Stimulated activated CD8-positive, alpha-beta memory T cell treated with anti-CD3 and anti-CD28 coated beads, Interleukin-7, amount 100 ng/mL, for 1 hour (primary cell): ENCODE data around the gene KRT13.

Source experiments
- DNase-seq, 2 donors: peaks; one replicate each; pipeline ENCODE4 v3.0.0-alpha.2; 2020; ENCODE audit warnings: low read depth in 2 of 2

The KRT13 gene

DNA sequence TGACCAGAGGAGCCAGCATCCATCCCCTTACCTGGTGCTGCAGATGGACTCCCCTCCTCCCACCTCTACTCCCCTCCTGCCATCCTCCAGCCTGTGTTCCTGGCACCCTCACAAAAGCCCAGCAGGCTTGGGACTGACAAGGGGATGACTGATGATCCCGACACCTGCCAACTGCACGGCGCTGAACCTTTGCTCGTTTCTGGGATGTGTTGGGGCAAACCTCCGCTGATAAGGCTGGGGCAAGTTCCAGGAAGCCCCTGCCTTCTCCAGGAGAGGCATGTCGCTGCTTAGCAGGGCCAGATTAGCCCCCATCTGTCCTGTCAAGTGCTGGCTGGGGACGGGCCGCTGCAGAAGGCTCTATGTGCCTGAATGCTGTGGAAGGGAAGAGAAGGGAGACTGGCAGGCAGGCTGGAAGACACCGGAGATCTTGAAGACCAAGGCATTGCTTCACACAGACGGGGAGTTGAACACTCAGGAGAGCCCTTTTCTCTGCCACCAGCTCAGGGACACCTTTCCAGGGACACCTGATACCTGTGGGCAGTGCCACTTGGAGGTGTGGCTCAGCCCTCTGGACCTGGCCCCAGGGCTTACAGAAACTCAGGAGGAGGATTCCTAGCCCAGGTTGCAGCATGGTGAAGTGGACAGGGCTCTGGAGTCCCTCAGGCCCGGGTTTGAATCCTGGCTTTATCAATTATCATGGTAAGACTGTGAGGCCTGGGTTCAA is 14.3 kb upstream of the KRT13 start:
- DNase-seq, result no peak

DNA sequence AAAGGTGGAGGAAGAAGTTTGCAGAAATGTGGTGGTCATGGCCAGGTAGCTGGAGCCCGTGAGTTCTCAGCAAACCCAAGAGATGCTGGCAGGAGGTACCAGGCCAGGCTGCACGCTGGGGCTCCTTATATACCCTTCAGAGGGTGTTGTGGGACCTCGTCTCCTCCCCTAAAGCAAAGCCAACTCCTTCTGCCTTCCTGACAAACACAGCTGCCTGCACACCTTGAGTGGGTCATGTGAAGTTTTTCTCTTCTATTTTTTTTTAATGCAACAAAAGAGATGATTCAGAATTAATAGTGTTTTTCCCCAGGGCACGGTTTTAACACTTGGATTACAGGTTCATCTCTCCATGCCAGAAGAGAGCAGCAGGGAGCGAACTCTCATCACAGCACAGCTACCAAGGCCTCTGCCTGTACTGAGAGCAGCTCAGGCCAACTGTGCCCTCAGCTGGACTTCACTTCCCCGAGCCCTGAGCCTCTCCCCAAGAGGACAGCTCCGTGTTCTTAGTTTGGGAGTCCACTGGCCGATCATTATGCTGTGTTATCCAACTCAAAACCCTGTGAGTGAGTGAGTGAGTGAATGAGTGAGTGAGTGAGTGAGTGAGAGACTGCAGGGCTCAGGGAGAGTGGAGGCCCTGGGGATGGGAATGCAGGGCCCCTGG is 13.5 kb upstream of the KRT13 start, which contains the start of gene KRT15:
TSS of gene KRT15 (minus strand) at position 102 of the 661 bp plus-strand sequence. CDS start at position 39, 63 bp downstream.
- no peak for DNase-seq

GRCh38 chr17:41518031-41518430 is 12.6 kb upstream of the KRT13 start:
- no peak for DNase-seq

- DNase-seq, result no peak
Observed at GRCh38 chr17:41516830-41517283, 11.4 kb upstream of the KRT13 start.

DNA sequence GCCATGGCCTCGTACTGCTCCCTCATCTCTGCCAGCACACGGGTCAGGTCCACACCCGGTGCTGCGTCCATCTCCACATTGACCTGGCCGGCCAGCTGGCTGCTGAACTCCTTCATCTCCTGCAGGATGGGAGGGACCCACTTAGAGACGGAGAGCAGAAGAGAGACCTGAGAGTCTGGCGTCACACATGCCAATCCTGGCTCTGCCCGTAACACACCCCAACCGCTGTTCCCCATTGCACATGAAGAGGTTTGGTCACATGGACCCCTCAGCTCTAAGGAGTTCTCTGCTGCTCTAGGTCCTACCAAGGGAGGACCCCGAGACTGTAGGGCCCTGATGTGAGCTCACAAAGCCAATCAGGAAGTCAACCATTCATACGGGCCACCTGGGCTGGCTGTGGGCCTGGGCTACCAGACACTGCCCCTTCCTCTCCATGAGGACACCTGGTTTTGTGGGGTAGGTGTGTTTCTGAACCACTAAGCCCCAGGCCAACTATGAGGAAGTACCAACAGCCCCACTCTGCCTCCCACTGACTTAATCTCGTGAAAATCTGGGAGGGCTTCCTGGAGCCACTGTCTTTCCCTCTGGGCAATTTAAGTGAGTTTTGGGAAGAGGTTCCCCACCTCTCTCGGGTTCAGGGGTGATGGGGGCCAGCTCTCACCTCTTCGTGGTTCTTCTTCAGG is 10.9 kb upstream of the KRT13 start:
- DNase-seq, result no peak

DNA sequence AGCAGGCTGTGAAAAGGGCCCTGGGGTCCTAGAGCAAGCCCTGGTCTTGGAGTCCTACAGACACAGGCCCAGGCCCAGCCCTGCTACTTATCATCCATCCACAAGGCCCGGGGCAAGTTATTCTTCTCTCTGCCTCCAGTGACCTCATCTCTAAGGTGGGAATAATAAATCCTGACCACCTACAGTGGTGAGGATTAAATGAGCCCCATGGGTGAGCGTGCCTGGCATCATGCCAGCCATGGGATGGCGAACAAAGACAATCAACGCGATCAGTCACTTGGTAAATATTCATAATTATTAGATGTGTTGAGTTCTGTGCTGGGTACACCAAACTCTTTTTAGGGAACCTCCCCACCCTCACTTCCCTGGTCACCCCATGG is 7.7 kb upstream of the KRT13 start:
- DNase-seq, result no peak

GRCh38 chr17:41512546-41513167 is 7.2 kb upstream of the KRT13 start:
- DNase-seq, result no peak

DNA sequence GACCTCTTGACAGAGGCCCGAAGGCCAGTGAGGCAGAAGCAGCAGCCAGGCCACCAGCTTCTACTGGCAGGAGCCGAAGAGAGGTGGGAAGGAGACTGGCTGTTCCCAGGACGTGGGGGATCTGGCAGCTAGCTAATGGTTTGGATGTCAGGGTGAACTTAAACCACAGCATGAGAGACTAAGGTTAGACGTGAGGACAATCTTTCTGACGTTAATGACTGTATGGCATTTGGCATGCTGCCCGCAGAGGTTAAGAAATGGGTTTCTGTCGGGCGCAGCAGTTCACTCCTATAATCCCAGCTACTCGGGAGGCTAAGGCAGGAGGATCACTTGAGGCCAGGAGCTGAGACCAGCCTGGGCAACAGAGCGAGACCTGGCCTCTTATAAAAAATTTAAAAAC is 6.3 kb upstream of the KRT13 start:
- no peak for DNase-seq

GRCh38 chr17:41511116-41511515 is 5.7 kb upstream of the KRT13 start:
- DNase-seq, result no peak

- DNase-seq, result no peak
Observed at GRCh38 chr17:41510251-41511065, 5.0 kb upstream of the KRT13 start.

- DNase-seq, result no peak
Observed at GRCh38 chr17:41507315-41507880, 2.0 kb upstream of the KRT13 start.

GRCh38 chr17:41505809-41506767 is 676 bp upstream of the KRT13 start:
- no peak for DNase-seq

- DNase-seq, result no peak
Observed at GRCh38 chr17:41504246-41504977, 1.0 kb downstream of the KRT13 start.

DNA sequence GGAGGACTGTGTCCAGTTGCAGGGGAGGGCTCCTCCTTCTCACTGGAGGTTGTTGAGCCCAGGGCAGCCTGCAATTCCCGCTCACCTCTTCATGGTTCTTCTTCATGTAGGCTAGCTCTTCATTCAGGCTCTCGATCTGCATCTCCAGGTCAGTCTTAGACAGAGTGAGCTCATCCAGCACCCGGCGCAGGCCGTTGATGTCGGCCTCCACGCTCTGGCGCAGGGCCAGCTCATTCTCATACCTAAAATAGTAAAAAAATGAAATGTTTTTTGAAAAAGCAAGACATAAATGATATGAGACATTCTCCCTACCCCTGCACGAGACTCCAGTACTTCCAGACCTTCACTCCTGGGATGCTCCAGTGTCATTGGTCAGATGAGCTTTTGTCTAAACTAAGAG is 2.2 kb downstream of the KRT13 start:
- no peak for DNase-seq

- DNase-seq, result no peak
Observed at GRCh38 chr17:41500131-41500911, 5.1 kb downstream of the KRT13 start.

- DNase-seq, result no peak
Observed at GRCh38 chr17:41499714-41500113, 5.7 kb downstream of the KRT13 start.

DNA sequence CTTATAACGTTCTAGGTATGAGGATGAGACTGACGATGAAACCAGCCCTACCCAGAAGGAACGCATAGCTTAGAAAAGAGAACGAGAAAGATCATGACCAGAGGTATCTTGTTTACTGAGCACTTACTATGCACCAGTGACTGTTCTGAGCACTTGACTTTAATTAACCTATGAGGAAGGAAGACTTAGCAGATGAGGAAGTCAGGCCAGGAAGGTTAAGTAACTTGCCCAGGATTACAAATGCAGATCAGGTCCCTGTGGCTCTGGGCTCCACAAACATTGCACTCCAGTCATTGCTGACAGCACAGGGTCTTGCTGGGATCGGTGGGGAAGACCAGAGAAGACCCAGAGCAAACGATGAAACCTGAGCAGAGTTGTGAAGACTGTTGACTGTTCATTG is 7.1 kb downstream of the KRT13 start:
- DNase-seq, result no peak

GRCh38 chr17:41496803-41497484 is 8.5 kb downstream of the KRT13 start:
- peak in 1 of 2 donors; percentile 3 for DNase-seq
